Retinal pigment epithelial cell (primary cell): ENCODE data around the gene HOXA10.

ENCODE experiments used
- DNase-seq: peaks from one replicate; pipeline ENCODE4 v3.0.0-alpha.2; 2010; ENCODE audit warnings: low read depth
- H3K4me3 ChIP-seq: 2 replicates; pipeline ENCODE4 v1.5.1; 2011; ENCODE audit warnings: mild to moderate bottlenecking, low read length, control low read depth, moderate library complexity
- TF ChIP-seq, protein P1 (sequence below): conservative IDR thresholded peaks from 2 replicates; pipeline ENCODE4 v1.5.1; 2011; ENCODE audit warnings: low read depth, low read length, control low read depth, inconsistent platforms

Gene HOXA10

DNA sequence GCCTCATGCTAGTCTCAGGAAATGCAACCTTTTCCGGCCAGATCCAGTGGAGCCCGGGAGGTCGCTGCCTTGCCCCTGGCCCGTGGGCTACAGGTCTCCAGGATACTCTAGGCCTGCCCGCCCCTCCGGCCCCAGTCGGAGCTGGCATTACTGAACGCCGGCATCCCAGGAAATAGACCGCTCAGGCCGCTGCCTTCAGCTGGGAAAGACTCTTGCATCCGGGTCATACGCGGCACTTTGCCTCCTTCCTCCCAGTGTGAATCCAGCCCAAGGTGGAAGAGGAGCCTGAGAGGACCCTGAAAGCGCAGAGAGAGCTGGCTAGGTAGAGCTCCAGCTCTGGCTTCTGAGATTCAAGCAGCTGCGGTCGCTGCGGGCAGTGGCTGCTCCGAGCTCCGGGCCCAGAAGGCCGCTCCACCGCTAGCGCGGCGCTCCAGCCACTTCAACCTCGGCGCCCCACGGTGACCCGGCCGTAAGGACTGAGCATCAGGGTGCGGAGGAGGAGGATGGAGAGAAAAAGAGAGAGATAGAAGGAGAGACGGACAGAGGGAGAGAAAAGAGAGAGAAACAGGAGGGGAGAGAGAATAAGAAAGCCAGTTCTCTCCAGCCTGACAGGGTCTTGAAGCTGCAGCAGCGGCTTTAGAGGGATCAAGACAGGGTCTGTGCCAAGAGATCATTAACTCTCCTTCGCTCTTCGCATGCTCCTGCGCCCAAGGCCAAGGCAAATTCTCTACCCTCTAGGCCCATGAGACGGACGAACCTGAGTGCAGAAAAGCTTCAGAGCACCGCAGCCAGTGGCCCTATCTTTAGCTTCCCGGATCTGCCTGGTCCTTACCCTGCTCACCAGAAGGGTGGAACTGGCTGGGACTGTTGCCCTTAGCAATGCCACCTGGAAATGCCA, 1.8 kb upstream of the HOXA10 start:
- H3K4me3 ChIP-seq = no peak overlapping the region
- DNase-seq = no peak
- TF ChIP-seq, protein P1, sequence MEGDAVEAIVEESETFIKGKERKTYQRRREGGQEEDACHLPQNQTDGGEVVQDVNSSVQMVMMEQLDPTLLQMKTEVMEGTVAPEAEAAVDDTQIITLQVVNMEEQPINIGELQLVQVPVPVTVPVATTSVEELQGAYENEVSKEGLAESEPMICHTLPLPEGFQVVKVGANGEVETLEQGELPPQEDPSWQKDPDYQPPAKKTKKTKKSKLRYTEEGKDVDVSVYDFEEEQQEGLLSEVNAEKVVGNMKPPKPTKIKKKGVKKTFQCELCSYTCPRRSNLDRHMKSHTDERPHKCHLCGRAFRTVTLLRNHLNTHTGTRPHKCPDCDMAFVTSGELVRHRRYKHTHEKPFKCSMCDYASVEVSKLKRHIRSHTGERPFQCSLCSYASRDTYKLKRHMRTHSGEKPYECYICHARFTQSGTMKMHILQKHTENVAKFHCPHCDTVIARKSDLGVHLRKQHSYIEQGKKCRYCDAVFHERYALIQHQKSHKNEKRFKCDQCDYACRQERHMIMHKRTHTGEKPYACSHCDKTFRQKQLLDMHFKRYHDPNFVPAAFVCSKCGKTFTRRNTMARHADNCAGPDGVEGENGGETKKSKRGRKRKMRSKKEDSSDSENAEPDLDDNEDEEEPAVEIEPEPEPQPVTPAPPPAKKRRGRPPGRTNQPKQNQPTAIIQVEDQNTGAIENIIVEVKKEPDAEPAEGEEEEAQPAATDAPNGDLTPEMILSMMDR = no peak

DNA sequence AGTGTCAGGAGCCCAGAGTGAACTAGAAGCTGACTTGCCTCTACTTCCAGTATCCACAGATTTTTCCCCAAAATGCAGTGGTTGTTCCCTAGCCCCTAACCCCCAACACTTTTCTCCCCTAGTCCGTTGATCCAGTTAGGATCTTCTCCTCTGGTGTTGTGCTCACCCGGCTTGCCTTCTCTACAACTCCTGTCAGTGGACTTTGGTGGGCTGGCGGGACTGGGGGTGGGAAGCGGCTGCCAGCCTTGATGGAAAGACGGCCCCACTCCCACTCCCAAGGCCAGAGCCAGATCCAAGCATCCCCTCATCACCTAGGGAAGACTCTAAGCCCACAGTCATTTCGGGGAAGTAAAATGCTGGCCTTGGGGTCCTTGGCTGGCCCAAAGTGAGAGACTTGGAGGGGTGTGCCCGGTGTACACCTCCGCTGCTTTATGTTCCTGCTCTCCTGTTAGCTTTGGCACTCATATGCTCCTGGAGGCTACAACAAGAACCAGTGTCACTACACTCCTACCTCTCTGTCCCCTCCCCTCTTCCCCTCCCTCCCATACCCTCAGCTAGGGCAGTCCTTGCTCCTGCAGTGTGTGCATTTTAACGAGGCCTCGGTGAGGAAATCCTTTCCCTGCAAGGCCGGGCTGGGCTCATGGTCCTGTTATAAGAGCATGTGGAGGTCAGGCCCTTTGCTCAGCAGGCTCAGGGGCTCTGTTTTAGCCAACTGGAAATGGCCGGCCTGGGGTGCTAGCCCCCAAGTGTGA, 930 bp upstream of the HOXA10 start:
- TF ChIP-seq, protein P1 = no peak
- H3K4me3 ChIP-seq = no peak overlapping the region
- no peak for DNase-seq

DNA sequence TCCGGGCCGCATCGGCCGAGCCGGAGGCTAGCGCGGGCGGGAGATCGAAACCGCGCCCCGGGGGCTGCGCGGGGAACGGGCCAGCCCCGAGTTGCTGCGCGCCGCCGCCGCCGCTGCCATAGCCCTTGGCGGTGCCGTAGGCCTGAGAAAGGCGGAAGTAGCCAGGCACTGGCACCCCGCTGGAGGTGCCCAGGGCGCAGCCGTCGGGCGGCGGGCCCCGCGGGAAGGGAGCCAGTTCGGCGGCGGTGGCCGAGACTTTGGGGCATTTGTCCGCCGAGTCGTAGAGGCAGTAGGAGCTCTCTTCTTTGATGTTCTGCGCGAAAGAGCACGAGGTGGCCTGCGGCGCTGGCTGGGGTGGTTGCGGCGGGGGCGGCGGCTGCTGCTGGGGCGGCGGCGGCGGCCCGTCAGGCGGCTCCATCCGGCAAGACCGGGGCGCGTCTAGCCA, 587 bp downstream of the HOXA10 start:
- no peak overlapping the region for H3K4me3 ChIP-seq
- DNase-seq = no peak
- TF ChIP-seq, protein P1 = no peak

DNA sequence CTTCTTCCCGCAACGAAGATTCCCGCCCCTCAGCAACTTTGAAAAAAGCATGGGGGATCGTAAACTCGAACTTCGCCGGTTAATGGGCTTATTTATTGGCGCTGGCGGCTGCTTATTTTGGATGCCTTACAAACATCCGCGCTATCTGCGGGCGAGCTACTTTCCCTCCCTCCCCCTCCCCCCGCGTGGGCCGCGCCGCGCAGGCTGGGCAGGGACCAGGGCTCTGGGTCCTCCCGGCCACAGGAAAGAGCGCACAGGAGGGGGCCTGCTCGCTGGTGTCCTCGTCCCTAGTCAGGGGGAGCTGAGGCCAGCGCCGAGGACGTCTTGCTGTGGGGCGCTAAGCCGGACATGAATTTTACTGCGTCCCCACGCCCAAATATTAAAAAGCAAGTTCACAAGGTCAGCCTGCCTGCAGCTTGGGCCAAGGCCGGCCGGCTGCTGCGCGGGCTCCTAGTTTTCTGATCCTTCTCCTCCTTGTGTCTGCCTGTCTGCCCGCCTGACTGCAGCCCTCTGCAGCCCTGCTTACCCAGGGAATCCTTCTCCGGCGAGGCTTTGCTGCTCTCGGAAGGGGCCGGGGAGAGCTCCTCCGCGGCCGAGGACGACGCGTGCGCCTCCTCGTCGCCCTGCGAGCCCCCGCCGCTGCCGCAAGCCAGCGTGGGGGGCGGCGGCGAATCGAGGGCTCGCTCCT, 1.2 kb downstream of the HOXA10 start:
- TF ChIP-seq, protein P1 = no peak
- no peak overlapping the region for H3K4me3 ChIP-seq
- no peak for DNase-seq

DNA sequence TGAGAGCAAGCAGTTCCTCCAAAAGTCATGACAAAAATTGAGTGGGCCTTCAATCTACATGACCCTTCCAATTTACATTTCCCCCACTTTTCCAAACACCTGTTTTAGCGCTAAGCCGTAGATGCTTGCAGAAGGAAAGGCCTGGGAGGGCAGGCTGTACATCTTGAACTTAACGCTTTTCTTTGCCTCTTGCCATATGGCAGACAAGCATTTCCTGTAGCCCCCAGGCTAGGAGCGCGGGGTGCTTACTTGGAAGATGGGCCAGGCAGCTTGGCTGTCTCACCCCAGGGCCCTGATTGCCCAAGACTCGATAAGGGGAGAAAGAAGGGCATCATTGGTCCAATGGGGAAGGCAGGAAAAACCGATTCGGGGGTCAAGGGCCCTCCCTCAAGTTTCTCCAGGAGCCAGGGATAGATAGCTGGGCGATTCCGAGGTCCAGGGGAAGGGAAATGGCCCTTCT, 1.8 kb downstream of the HOXA10 start:
- TF ChIP-seq, protein P1 = no peak
- no peak overlapping the region for H3K4me3 ChIP-seq
- no peak for DNase-seq

DNA sequence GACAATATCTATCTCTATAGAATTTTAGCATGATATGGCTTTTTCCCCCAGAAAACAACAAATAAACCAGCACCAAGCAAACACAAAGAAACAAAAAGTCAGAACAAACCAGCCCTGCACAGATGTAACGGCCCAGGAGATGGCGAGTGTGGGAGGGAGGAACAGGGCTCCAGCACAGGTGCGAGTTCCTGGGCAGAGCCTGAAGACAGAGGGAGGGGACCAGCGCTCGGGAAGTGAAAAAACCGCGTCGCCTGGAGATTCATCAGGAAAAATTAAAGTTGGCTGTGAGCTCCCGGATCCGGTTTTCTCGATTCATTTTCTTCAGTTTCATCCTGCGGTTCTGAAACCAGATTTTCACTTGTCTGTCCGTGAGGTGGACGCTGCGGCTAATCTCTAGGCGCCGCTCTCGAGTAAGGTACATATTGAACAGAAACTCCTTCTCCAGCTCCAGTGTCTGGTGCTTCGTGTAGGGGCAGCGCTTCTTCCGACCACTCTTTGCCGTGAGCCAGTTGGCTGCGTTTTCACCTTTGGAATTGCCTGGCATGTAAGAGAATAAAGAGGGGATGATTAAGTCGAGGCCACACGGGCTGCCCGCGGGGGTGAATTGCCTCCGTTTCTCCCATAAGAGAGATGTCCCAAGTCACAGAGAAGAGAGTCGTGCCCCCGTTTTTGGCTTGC, 2.3 kb downstream of the HOXA10 start:
- no peak for DNase-seq
- no peak overlapping the region for H3K4me3 ChIP-seq
- TF ChIP-seq, protein P1 = no peak
